DND-41 (cell line): ENCODE data around the gene SH2D3C.
A peak's percentile ranks its signal among the peaks of the same experiment; 100 is the strongest.

Experiments
- ATAC-seq: fragments of 200-7000 bp; cut with Tn5 transposase; 3 replicates; pipeline ENCODE4 v1.9.1; 2021; ENCODE audit warnings: low read depth; ENCODE audit not compliant: insufficient read depth
- DNase-seq: peaks from one replicate; pipeline ENCODE4 v3.0.0-alpha.2; 2020
- H2AFZ ChIP-seq: 2 replicates; pipeline ENCODE4 v1.6.0; 2012; ENCODE audit warnings: low read depth, low read length
- H3K27ac ChIP-seq: 2 replicates; pipeline ENCODE4 v1.5.1; 2012; ENCODE audit warnings: low read length, inconsistent platforms
- H3K27me3 ChIP-seq: fragments of 200-600 bp; sonication (generic); 2 replicates; pipeline ENCODE4 v1.6.0; 2012; ENCODE audit warnings: low read length, mild to moderate bottlenecking, inconsistent platforms; ENCODE audit not compliant: insufficient read depth, poor library complexity
- H3K36me3 ChIP-seq: 2 replicates; pipeline ENCODE4 v1.5.1; 2012; ENCODE audit warnings: low read length, inconsistent platforms; ENCODE audit not compliant: insufficient read depth
- H3K4me1 ChIP-seq: 2 replicates; pipeline ENCODE4 v1.5.1; 2012; ENCODE audit warnings: mild to moderate bottlenecking, low read length; ENCODE audit not compliant: insufficient read depth
- H3K4me2 ChIP-seq: 2 replicates; pipeline ENCODE4 v1.6.0; 2012; ENCODE audit warnings: mild to moderate bottlenecking, moderate library complexity, low read length, inconsistent platforms; ENCODE audit not compliant: insufficient read depth
- H3K4me3 ChIP-seq, 2 experiments: fragments of 200-600 bp in 1 of 2; shearing (Covaris generic) in 1 of 2; 2 replicates each; pipeline ENCODE4 v1.5.1; 2012 to 2016; ENCODE audit warnings: inconsistent platforms in 2 of 2, low read length in 2 of 2, mild to moderate bottlenecking in 2 of 2, low read depth in 1 of 2, moderate library complexity in 1 of 2
- H3K79me2 ChIP-seq: 2 replicates; pipeline ENCODE4 v1.6.0; 2012; ENCODE audit warnings: low read length, inconsistent platforms; ENCODE audit not compliant: insufficient read depth
- H3K9ac ChIP-seq: 2 replicates; pipeline ENCODE4 v1.6.0; 2012; ENCODE audit warnings: low read depth, mild to moderate bottlenecking, inconsistent platforms, low read length, moderate library complexity
- H3K9me3 ChIP-seq: 2 replicates; pipeline ENCODE4 v1.5.1; 2012; ENCODE audit warnings: low read length, moderate library complexity, mild to moderate bottlenecking, inconsistent platforms; ENCODE audit not compliant: insufficient read depth, severe bottlenecking
- H4K20me1 ChIP-seq: 2 replicates; pipeline ENCODE4 v1.6.0; 2012; ENCODE audit warnings: low read length; ENCODE audit not compliant: insufficient read depth
- CTCF ChIP-seq: IDR thresholded peaks from 2 replicates; pipeline ENCODE4 v1.5.1; 2012; ENCODE audit warnings: borderline replicate concordance, low read length, moderate library complexity, mild to moderate bottlenecking; ENCODE audit not compliant: poor library complexity, severe bottlenecking; ENCODE audit errors: extremely low read depth
- EZH2 ChIP-seq: IDR thresholded peaks from 3 replicates; pipeline ENCODE4 v1.6.1; 2012; ENCODE audit warnings: borderline replicate concordance, low read depth, mild to moderate bottlenecking, moderate library complexity, low read length, inconsistent platforms; ENCODE audit not compliant: severe bottlenecking

SH2D3C gene

GRCh38 chr9:127773981-127774380 lies 4.5 kb downstream of the SH2D3C start:
- H4K20me1 ChIP-seq, result no peaks in the 10 kb centered on the region
- ATAC-seq, result no peak
- TF ChIP-seq EZH2 (no peak), CTCF (no peak)
- H3K9ac ChIP-seq, result no peak overlapping the region
- no peak overlapping the region for H3K4me2 ChIP-seq
- H3K79me2 ChIP-seq, result peaks cover 24% of the 10 kb centered on the region
- peaks cover 56% of the 10 kb centered on the region for H3K4me1 ChIP-seq
- no peaks in the 10 kb centered on the region for H3K27me3 ChIP-seq
- DNase-seq, result no peak
- H3K9me3 ChIP-seq, result no peaks in the 10 kb centered on the region
- H3K27ac ChIP-seq, result 0 out of 2 replicates have a peak overlapping the region, but pooled peaks have one; percentile 27
- no peak overlapping the region for H3K4me3 ChIP-seq
- peaks cover 5% of the 10 kb centered on the region; the same call in 1 of the 2 replicates for H3K36me3 ChIP-seq
- no peak overlapping the region for H2AFZ ChIP-seq

DNA sequence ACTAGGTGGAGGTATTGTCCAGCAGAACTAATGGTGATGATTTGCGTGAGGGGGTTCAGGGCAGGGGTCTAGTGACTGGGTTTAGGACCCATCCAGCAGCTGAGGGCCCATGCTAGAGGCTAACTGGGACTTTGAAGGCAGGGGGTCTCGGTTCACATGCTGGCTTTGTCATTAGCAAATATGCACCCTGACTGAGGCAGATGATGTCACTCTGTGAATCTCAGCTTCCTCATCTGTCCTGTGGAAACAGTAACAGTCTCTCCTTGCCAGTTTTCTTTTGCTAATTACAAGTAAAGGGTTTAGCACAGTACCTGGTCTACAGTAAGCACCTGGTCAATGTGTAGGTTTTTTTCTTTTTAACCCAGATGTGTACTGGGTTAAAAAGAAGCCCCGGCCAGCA lies 5.2 kb downstream of the SH2D3C start:
- H3K27me3 ChIP-seq, result no peaks in the 10 kb centered on the region
- no peak for TF ChIP-seq CTCF
- no peak for TF ChIP-seq EZH2
- no peaks in the 10 kb centered on the region for H4K20me1 ChIP-seq

GRCh38 chr9:127772603-127773002 lies 5.9 kb downstream of the SH2D3C start:
- Histone ChIP-seq H3K4me2 (no peak overlapping the region), H3K9me3 (no peaks in the 10 kb centered on the region), H3K4me1 (peaks cover 44% of the 10 kb centered on the region), H4K20me1 (no peaks in the 10 kb centered on the region), H3K27me3 (no peaks in the 10 kb centered on the region), H3K9ac (no peak overlapping the region), H3K79me2 (peaks cover 11% of the 10 kb centered on the region), H2AFZ (no peak overlapping the region), H3K27ac (no peak overlapping the region), H3K4me3 (no peak overlapping the region), H3K36me3 (no peaks in the 10 kb centered on the region; the same call in 1 of the 2 replicates)
- ATAC-seq (no peak), DNase-seq (no peak)
- TF ChIP-seq EZH2 (no peak), CTCF (no peak)

More for the DNA sequence above, 5.2 kb downstream of the SH2D3C start:
- DNase-seq, result no peak
- Histone ChIP-seq H3K9ac (no peak overlapping the region), H3K4me2 (no peak overlapping the region), H2AFZ (no peak overlapping the region), H3K36me3 (no peaks in the 10 kb centered on the region; the same call in 1 of the 2 replicates), H3K4me3 (no peak overlapping the region), H3K9me3 (no peaks in the 10 kb centered on the region), H3K4me1 (peaks cover 49% of the 10 kb centered on the region), H3K79me2 (peaks cover 17% of the 10 kb centered on the region), H3K27ac (no peak overlapping the region)
- ATAC-seq, result no peak
